ENCODE results near the gene RUNX2.

RUNX2 gene

DNA sequence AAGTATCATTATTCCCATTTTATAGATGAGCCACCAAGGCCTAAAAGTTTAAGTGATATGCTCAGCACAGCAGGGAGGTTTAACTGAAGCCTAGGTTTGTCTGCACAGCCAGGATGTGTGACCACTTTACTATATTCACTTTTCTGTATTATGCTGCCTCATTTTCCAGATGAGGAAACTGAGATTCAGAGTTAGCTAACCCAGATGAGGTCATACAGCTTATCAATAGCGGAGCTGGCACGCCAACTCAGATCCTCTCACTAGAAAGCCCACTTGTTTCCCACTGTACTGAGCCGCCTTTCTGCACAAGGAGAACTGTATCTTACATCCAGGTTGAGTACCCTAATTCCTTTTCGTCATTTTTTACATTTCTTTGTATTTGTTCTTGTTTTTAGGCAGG lies 181.3 kb downstream of the RUNX2 start:
- no peak for TF ChIP-seq CTCF (IDR thresholded peaks at IDR 0.05; ENCODE audit: low read depth, low read length)
- TF ChIP-seq POLR2A (IDR thresholded peaks at IDR 0.05; ENCODE audit: extremely low read depth, insufficient read length): no peak
- no peak for TF ChIP-seq MAX (IDR thresholded peaks at IDR 0.05; ENCODE audit: low read depth, low read length)
- no peak for TF ChIP-seq MYC (IDR thresholded peaks at IDR 0.05; ENCODE audit: low read depth, low read length)
- H3K4me3 ChIP-seq (ENCODE audit: low read depth, low read length): no peak overlapping the region
- DNase-seq (ENCODE audit: low read depth): no peak

DNA sequence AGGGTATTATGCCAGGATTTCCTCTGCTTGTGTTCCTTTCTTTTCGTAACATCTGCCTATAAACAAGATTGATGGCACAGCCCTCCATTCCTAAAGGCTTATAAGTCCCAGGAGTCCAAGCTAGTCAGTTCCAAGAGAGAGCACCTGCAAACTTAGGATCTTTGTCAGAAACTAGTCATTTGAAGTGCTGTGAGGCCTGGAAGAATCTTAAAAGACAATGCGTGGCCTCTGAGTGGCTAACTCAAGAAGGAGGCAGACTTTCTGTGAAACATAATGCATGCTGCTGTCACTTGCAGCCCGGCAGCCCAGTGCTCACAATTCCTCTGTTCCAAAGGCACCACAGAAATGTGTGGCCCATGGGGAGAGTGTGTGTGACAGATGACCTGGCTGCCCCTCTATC lies 184.6 kb downstream of the RUNX2 start:
- TF ChIP-seq CTCF (IDR thresholded peaks at IDR 0.05; ENCODE audit: low read depth, low read length) (no peak), MAX (IDR thresholded peaks at IDR 0.05; ENCODE audit: low read depth, low read length) (no peak), POLR2A (IDR thresholded peaks at IDR 0.05; ENCODE audit: extremely low read depth, insufficient read length) (no peak), MYC (IDR thresholded peaks at IDR 0.05; ENCODE audit: low read depth, low read length) (no peak)
- DNase-seq (ENCODE audit: low read depth): peak; percentile 16
- H3K4me3 ChIP-seq (ENCODE audit: low read depth, low read length): no peak overlapping the region

DNA sequence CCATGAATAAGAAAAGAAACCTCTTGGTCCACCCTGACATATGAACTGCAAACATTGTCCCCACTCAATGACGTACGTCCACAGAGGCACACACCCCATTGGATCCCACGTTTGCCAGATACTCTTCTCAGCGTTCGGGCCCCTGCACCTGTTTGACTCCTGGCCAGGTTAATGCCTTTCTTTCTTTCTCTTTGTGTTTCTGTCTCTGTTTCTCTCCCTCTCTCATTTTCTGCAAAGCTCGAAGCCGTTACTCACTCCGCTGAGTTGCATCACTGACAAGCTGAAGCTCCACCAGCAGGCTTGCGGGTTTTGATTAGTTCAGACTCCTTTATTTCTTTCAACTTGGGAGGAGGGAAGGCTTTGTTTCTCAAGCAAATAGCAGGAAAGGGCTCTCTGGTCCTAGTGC lies 185.1 kb downstream of the RUNX2 start:
- H3K4me3 ChIP-seq (ENCODE audit: low read depth, low read length): peak overlapping the region; percentile 35
- TF ChIP-seq POLR2A (IDR thresholded peaks at IDR 0.05; ENCODE audit: extremely low read depth, insufficient read length): no peak
- TF ChIP-seq MAX (IDR thresholded peaks at IDR 0.05; ENCODE audit: low read depth, low read length): no peak
- no peak for TF ChIP-seq MYC (IDR thresholded peaks at IDR 0.05; ENCODE audit: low read depth, low read length)
- TF ChIP-seq CTCF (IDR thresholded peaks at IDR 0.05; ENCODE audit: low read depth, low read length): no peak
- peak; percentile 83 for DNase-seq (ENCODE audit: low read depth)

GRCh38 chr6:45513843-45514242 lies 185.7 kb downstream of the RUNX2 start:
- DNase-seq (ENCODE audit: low read depth): peak; percentile 61
- H3K4me3 ChIP-seq (ENCODE audit: low read depth, low read length): peak overlapping the region; percentile 35
- no peak for TF ChIP-seq MYC (IDR thresholded peaks at IDR 0.05; ENCODE audit: low read depth, low read length)
- TF ChIP-seq CTCF (IDR thresholded peaks at IDR 0.05; ENCODE audit: low read depth, low read length): no peak
- no peak for TF ChIP-seq MAX (IDR thresholded peaks at IDR 0.05; ENCODE audit: low read depth, low read length)
- no peak for TF ChIP-seq POLR2A (IDR thresholded peaks at IDR 0.05; ENCODE audit: extremely low read depth, insufficient read length)

GRCh38 chr6:45514454-45515230 lies 186.5 kb downstream of the RUNX2 start:
- TF ChIP-seq POLR2A (IDR thresholded peaks at IDR 0.05; ENCODE audit: extremely low read depth, insufficient read length) (no peak), CTCF (IDR thresholded peaks at IDR 0.05; ENCODE audit: low read depth, low read length) (no peak), MAX (IDR thresholded peaks at IDR 0.05; ENCODE audit: low read depth, low read length) (no peak), MYC (IDR thresholded peaks at IDR 0.05; ENCODE audit: low read depth, low read length) (no peak)
- peak; percentile 51 for DNase-seq (ENCODE audit: low read depth)
- H3K4me3 ChIP-seq (ENCODE audit: low read depth, low read length): peak overlapping the region; percentile 9

All from NB4 (cell line).